Uterus (tissue), 4 donors: ENCODE measurements around the gene KLRC3. TPM values are rescaled to one million over a fixed set of nuclear protein-coding genes. Genes with fewer than 3 reads are reported as not detected.

ENCODE experiments used
- DNase-seq, 2 donors: peaks; one replicate each; pipeline ENCODE4 v3.0.0-alpha.2; 2019 to 2020
- H3K27ac ChIP-seq, 2 donors: fragments of 200-600 bp; sonication (generic); 1 replicate in 1 of 2; 2 replicates in 1 of 2; pipeline ENCODE4 v1.5.1; 2016 to 2018
- H3K27me3 ChIP-seq, 2 donors: fragments of 200-600 bp; sonication (generic); one replicate each; pipeline ENCODE4 v1.5.1; 2018 to 2019; ENCODE audit warnings: control low read depth in 1 of 2
- H3K36me3 ChIP-seq, 2 donors: fragments of 200-600 bp; sonication (generic); one replicate each; pipeline ENCODE4 v1.5.1; 2019; ENCODE audit warnings: control low read depth in 1 of 2
- H3K4me1 ChIP-seq, 2 donors: fragments of 200-600 bp; sonication (generic); one replicate each; pipeline ENCODE4 v1.5.1; 2018 to 2019; ENCODE audit warnings: control low read depth in 1 of 2
- H3K4me3 ChIP-seq, 2 donors: fragments of 200-600 bp; sonication (generic); 1 replicate in 1 of 2; 2 replicates in 1 of 2; pipeline ENCODE4 v1.5.1; 2018 to 2019; ENCODE audit warnings: mild to moderate bottlenecking in 1 of 2
- H3K9me3 ChIP-seq, 2 donors: fragments of 200-600 bp; sonication (generic); one replicate each; pipeline ENCODE4 v1.5.1; 2019; ENCODE audit warnings: control low read depth in 1 of 2
- CTCF ChIP-seq, 4 experiments: fragments of 200-600 bp in 2 of 4; fragments of 450-650 bp in 2 of 4; sonication (generic) in 2 of 4; IDR thresholded peaks; one replicate each; pipeline ENCODE4 v1.5.1; 2016 to 2019; ENCODE audit warnings: antibody characterized with exemption in 4 of 4, mild to moderate bottlenecking in 2 of 4, moderate library complexity in 1 of 4
- POLR2A ChIP-seq, 2 donors: fragments of 450-650 bp; IDR thresholded peaks; one replicate each; pipeline ENCODE4 v1.6.1; 2016; ENCODE audit warnings: antibody characterized with exemption in 2 of 2, mild to moderate bottlenecking in 1 of 2, moderate library complexity in 1 of 2
- intact Hi-C: fragments of 100-400 bp; cut with DNase I; formaldehyde crosslinking; loops from one replicate; pipeline ENCODE4 v1.15.1; 2023; ENCODE audit warnings: low total_unique reads
- total RNA-seq, 4 donors: library from RNA; depleted of rRNA in 3 of 4; stranded (reverse); fragments of >200 nt in 3 of 4; gene quantifications; one replicate each; pipeline versions ENCODE4 v1.1.0 to v1.2.4, GENCODE V29; 2014 to 2023
- donor health status: DM: yes; HTN: yes; CAD: no.

KLRC3 gene
- total RNA-seq, 4 donors from 2014 or later, result 1.8 TPM; not detected in 3

GRCh38 chr12:10366875-10367274 lies 53.5 kb downstream of the KLRC3 start:
- intact Hi-C loops, result loop anchor here (10.0 kb wide), 1 partner anchor 152 kb away; the partner anchor contains the start of gene GABARAPL1
- Histone ChIP-seq H3K4me1 (peaks cover 0 to 8% of the 10 kb centered on the region in 2 donors), H3K9me3 (no peaks in the 10 kb centered on the region), H3K36me3 (no peaks in the 10 kb centered on the region), H3K4me3 (no peak overlapping the region), H3K27me3 (no peaks in the 10 kb centered on the region), H3K27ac (peak overlapping the region; percentile 94 to 98)
- DNase-seq, result no peak
- TF ChIP-seq CTCF (IDR thresholded peaks at IDR 0.05) (peak in 1 of 4 experiments; percentile 35), POLR2A (IDR thresholded peaks at IDR 0.05) (no peak)

- intact Hi-C loops, result loop anchor here (10.0 kb wide), 1 partner anchor 151 kb away; the partner anchor contains the start of gene GABARAPL1
- Histone ChIP-seq H3K4me3 (peak overlapping the region in 1 of 2 donors; percentile 58), H3K4me1 (peaks cover 0 to 8% of the 10 kb centered on the region in 2 donors), H3K9me3 (no peaks in the 10 kb centered on the region), H3K36me3 (no peaks in the 10 kb centered on the region), H3K27ac (peak overlapping the region; percentile 94 to 98), H3K27me3 (no peaks in the 10 kb centered on the region)
- DNase-seq, result no peak
- TF ChIP-seq POLR2A (IDR thresholded peaks at IDR 0.05) (no peak), CTCF (IDR thresholded peaks at IDR 0.05) (peak in 1 of 4 experiments; percentile 11)
Observed at GRCh38 chr12:10365696-10366405, 54.5 kb downstream of the KLRC3 start.

- Histone ChIP-seq H3K4me3 (peak overlapping the region; percentile 39 to 58), H3K36me3 (no peaks in the 10 kb centered on the region), H3K9me3 (no peaks in the 10 kb centered on the region), H3K4me1 (peaks cover 0 to 8% of the 10 kb centered on the region in 2 donors), H3K27me3 (no peaks in the 10 kb centered on the region), H3K27ac (peak overlapping the region; percentile 94 to 98)
- peak in 1 of 2 donors; percentile 9 for TF ChIP-seq POLR2A (IDR thresholded peaks at IDR 0.05)
- TF ChIP-seq CTCF (IDR thresholded peaks at IDR 0.05), result no peak
- intact Hi-C loops, result loop anchor here (10.0 kb wide), 1 partner anchor 150 kb away; the partner anchor contains the start of gene GABARAPL1
- peak; percentile 61 to 83 for DNase-seq
Observed at GRCh38 chr12:10364815-10365622, 55.4 kb downstream of the KLRC3 start.

- Histone ChIP-seq H3K27me3 (no peaks in the 10 kb centered on the region), H3K4me1 (peaks cover 0 to 8% of the 10 kb centered on the region in 2 donors), H3K9me3 (no peaks in the 10 kb centered on the region), H3K27ac (peak overlapping the region; percentile 94 to 98), H3K4me3 (peak overlapping the region; percentile 39 to 58), H3K36me3 (no peaks in the 10 kb centered on the region)
- peak in 1 of 2 donors; percentile 22 for TF ChIP-seq POLR2A (IDR thresholded peaks at IDR 0.05)
- no peak for TF ChIP-seq CTCF (IDR thresholded peaks at IDR 0.05)
- intact Hi-C loops, result loop anchor here (10.0 kb wide), 1 partner anchor 149 kb away; the partner anchor contains the start of gene GABARAPL1
- peak; percentile 57 to 58 for DNase-seq
Observed at GRCh38 chr12:10363914-10364814, 56.2 kb downstream of the KLRC3 start.
